NCI-H2029 (cell line): ENCODE data around the gene CEACAM4.
"Not testable (repeated sequence)": the region's sequence is repeated elsewhere in the genome, so short reads cannot be mapped to it uniquely, and the experiment has no call there.

ENCODE experiments used
- DNase-seq: peaks from one replicate; lab custom pipeline; 2025; lab: John Stamatoyannopoulos, UW

The CEACAM4 gene

DNA sequence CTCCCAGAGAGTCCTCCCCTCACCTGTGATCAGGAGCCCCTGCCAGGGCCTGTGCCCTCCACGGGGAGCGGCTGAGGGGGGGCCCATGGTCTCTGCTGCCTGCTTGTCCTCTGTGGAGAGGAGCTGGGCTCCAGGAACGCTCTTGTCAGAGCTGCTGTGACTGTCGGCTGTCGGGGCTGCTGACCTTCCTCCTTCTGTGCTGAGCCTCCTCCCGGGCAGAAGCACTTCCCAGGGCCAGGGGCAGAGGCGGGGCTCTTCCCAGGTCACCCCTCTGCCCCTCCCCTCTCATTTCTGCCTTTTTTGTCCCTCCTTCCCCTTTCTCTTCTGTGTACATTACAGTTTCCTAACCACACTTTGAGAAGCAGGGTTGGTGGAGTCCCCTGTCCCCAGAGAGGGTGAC, at the start of gene CEACAM4:
Gene CEACAM4, minus strand, starts transcription at position 198 of the 400 bp plus-strand sequence. Its CDS starts 111 bp downstream, at position 87.
- no peak for DNase-seq

DNA sequence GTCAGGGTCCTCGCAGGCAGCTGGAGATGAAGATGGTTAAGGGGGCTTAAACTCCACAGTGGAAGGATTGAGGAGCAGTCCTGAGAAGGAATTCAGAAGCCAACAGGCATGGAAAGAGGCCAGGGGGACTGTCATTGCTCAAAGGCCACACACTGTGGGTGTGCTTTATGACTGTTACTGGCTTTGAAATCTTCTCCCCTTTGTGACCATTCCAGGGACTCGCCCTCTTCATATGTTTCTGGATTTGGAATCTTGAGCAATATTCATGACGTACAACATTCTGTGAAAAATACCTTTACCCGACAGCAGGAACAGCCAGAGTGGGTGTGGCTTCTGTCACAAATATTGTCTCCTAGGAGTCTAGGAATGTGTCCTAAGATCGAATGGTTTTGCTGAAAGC, 44.6 kb upstream of the CEACAM4 start:
- DNase-seq, result no peak

DNA sequence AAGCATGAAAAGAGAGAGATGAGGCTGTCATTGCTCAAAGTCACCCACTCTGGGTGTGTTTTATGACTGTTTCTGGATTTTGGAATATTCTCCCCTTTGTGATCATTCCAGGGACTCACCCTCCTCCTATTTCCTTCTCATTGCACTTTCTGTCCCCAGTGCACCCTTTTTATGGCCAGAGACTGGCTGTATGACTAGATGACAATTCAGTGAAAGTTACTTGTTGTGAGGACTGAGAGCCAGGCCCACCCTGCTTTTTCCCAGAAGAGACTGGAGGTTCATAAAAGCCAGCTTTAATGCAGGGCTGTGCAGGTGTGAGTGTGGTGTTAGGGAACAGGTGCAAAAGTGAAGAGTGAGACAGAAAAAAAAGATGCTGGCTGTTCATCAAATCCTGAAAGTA, 43.9 kb upstream of the CEACAM4 start:
- no peak for DNase-seq

DNA sequence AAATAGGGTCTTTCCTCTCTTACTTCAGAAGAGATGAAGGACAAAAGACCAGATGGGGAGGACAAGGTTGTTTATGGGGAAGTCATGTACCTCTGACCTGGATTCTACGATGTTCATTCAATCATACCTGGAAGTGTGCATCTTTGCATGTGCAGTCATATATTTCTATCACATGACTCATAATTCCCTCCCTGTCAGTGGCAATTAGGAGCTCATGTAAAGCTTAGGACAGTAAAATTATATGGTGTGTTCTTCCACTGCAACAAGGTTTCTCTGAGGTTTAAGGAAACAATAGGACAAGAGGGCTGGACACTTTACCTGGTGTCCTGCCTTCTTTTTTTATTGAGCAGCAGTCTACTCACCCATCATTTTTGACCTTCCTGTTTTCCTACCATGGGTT, 41.4 kb upstream of the CEACAM4 start:
- no peak for DNase-seq

DNA sequence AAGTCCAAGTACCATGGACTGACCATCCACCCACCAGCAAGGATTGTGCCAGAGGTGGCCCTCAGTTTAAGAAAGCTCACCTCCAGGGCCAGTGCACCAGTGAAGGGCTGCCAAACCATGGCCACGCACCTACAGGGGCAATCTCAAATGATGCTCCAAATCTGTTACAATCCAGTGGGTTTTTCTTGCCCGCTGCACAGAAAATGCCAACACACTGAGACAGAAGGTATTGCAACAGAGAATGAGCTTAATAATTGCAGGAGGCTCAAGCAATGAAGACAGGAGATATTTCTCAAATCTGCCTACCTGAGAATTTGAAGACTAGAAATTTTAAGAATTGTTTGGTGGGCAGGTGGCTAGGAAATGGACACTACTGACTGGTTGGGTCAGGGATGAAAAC, 39.2 kb upstream of the CEACAM4 start:
- no peak for DNase-seq

DNA sequence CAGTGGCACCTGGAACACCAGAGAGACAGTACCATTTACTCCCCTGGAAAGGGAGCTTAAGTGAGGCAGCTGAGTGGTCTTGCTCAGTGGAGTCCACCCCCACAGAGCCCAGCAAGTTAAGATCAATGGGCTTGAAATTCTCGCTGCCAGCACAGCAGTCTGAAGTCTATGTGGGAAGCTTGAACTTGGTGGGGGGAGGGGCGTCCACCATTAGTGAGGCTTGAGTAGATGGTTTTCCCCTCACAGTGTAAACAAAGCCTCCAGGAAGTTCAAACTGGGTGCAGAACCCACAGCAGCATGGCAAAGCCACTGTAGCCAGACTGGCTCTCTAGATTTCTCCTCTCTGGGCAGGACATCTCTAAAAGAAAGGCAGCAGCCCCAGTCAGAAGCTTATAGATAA, 30.3 kb upstream of the CEACAM4 start:
- DNase-seq, result peak; percentile 19

DNA sequence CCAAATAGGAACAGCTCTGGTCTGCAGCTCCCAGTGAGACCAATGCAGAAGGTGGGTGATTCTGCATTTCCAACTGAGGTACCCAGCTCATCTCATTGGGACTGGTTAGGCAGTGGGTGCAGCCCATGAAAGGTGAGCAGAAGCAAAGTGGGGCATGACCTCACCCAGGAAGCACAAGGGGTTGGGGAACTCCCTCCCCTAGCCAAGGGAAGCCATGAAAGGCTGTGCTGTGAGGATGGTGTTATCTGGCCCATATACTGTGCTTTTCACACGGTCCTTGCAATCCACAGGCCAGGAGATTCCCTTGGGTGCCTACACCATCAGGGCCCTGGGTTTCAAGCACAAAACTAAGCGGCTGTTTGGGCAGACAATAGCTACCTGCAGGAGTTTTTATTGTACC, 29.9 kb upstream of the CEACAM4 start:
- not testable (repeated sequence) for DNase-seq

DNA sequence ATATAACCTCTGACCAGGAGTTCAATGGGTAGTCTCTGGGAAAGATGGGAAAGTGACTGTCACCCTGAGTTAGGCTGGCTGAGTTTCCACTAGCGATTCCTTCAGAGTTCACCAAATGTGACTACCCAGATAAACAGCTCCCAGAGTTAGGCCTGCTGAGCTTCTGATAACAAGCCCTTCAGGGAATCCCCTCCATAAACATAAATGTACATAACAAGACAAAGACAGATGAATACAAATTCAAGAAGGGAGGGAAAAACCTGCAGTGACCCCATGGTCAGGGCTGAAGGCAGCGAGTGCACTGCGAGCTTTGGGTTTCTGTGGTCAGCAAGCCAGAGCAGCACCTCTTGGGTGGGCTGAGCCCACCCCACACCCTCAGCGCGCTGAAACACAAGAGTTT, 25.4 kb upstream of the CEACAM4 start:
- no peak for DNase-seq

DNA sequence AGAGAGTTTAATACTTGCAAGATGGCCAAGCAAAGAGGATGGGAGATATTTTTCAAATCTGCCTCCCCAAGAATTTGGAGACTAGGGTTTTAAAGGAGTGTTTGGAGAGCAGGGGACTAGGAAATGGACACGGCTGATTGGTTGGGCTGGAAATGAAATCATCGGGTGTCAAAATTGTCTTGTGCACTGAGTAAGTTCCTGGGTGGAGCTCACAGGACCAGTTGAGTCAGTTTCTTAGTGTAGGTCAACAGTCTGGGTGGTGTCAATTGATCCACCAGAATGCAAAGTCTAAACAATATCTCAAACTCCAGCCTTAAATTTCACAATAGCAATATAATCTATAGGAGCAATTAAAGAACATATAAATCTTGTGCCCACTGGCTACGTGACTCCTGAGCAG, 23.0 kb upstream of the CEACAM4 start:
- DNase-seq, result no peak

DNA sequence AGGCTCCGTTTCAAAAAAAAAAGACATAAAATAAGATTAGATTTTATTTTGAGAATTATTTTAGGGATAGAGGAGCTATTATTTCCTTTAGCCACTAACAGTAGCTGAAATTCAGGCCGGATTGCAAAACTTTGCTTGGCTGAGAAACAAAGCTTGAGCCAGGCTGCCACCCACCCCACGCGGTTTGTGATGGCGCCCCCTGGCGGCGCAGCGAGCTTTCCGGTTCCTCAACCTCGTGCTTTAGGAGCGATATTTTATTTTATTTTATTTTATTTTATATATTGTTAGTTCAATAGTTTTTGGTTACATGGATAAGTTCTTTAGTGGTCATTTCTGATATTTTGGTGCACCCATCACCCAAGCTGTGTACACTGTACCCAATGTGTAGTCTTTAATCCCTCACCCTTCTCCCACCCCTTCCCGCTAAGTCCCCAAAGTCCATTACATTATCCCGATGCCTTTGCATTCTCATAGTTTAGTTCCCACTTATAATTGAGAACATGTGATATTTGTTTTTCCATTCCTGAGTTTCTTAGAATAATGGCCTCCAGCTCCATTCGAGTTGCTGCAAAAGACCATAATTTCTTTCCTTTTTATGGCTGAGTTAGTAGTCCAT, 19.8 kb upstream of the CEACAM4 start:
- no peak for DNase-seq

DNA sequence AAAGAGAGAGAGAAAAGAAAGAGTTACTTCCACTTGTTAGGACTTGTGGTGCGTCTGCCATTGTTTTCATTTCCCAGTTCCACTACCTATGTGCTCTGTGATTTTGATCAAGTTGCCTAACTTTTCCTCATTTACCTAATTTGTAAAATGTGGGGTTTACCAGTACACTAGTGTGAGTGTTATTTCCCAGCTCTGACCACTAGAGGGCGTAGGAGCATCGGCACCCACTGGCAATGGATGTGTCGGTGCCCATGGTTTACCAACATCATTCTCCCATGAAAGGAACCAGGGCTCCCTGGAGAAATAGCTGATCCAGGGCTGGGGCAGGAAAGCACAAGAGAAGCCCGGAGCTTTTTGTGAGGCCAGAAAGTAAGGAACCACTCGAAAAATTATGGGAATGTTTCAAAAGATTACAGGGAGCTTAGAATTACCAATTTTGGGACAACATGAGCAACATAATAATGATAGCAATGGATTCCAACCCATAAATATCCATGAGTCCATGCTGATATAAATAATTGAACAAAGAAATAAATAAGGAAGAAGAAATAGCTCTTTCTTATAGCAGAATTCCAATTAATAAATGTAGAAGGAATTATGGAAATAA, 15.1 kb upstream of the CEACAM4 start:
- peak; percentile 40 for DNase-seq

DNA sequence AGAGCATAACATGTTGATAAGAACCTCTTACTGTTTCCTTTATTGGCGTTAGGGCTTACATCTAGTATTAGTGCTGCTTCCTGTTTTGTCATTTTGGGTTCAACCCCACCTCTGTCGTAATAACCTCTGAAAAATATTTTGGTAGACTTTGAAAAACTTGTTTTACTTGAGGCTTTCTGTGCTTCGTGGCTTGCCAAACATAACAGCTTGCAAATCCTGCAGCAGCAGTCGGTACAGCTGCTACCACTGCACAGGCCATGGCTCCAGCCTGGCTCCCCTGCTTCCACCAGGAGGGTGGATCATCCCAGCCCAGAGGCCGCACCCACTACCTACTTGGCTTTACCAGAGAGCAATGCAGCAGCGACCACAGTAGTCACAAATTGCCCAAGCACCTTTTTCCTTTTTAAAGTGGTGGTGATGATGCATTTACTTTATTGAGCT, 11.8 kb upstream of the CEACAM4 start:
- no peak for DNase-seq

DNA sequence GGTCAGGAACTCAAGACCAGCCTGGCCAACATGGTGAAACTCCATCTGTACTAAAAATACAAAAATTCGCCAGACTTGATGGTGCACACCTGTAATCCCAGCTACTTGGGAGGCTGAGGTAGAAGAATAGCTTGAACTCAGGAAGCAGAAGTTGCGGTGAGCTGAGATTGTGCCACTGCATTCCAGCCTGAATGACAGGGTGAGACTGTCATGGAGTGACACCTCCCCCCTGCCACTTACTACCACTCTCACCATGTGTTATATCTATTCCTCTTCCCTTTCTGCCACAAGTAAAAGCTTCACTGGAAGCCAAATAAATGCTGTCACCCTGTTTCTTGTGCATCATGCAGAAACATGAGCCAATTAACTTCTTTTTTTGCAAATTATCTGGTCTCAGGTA, 10.6 kb upstream of the CEACAM4 start:
- DNase-seq, result no peak

DNA sequence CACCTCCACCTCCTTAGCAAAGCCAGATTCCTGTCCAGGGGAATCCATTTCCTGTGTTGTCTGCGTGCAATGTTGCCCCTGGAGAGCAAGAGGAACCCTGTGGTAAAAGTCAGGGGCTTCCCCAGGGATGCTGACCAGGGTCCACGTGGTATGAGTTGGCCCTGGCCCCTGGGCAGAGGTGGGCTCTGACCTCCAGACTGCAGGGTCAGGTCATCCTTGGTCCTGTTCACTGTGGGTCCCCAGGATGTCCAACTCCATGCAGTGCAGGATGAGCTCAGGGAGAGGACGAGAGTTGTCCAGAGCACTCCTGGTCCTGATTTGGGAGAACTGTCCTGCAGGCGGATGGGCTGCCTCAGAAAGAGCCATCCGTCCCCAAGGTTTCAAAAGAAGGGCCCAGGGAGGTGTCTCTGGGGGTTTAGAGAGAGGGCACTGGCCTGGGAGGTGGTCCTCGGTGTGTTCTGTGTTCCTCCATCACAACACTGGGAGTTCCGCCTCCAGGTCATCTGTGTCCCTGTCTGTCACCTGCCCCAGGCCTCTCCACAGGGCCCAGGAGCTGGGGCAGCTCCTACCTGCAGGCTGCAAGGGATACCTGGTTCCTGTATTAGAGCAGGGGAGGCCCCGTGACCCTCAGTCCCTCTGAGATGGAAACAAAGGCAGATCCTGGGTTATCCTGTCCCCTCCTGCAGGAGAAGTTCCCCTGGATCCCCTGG, 1.2 kb upstream of the CEACAM4 start:
- no peak for DNase-seq

DNA sequence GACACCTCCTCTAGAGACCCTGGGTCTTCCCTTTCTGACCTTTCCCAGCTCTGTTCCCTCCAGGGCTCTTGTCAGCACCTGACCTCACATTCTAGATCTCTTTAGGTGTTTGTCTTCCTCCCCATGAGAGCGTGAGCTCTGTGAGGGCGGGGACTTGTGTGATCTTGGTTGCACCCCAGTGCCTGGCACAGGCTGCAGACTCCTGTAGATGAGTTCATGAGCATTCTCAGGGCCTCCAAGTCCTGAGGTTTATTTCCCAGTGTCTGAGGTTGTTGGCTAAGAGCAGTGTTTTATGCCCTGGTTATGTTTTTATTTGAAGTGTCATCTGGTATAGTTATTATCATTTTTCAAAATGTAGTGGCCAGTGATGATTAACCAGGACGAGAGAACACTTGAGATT, 596 bp downstream of the CEACAM4 start:
- DNase-seq, result no peak

DNA sequence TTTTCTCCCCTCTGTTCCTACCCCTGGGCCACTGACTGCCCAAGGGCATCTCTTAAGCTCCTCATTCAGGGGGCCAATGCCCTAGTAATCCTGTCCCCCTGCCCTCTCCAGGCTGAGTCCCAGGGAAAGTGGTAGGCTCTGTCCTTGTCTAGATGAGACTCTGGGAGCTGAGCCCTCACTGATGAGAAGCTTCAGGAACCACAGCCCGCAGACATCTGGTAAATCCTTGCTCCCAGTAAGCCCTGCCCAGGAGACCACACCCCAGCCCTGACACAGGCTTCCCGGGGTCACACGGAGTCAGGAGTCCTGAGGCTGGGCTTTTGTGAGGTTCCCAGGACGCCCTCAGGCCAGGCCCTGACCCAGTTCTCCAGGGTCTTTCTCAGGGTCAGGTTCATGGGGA, 1.9 kb downstream of the CEACAM4 start:
- no peak for DNase-seq

DNA sequence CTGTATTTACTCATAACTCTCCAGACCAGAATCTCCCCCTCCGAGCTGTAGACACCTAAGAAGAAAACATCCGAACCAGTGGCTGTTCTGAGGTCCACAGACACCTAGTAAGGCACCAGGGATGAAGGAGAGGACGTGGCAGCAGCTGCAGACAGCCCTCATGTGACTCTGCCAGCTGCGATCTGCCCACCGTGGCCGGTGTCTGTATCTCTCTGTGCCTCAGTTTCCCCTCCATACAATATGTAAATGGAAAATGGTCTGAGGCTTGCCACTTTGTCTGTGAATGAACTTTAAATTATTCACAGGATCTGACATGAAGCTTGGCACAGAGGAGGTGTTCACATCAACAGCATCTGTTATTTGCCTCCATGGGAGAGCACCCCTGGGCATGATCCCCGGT, 2.4 kb downstream of the CEACAM4 start:
- DNase-seq, result no peak

DNA sequence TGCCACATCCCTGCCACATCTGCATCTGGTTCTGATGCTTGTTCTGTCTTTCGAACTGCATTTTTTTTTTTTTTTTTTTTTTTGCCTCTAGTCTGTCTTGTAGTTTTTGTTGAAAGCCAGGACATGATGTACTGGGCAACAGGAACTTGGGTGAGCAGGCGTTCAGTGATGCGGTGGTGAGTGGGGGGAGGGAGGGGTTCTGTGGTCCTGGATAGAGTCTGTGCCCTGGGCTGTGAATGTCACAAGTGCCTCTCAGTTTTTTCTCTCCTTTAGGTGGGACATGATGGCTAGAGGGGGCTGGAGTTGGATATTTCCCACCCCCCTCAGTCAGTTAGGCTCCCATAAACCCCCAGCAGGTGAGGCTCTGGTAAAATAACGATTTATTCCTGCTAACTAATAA, 3.5 kb downstream of the CEACAM4 start:
- DNase-seq, result no peak

DNA sequence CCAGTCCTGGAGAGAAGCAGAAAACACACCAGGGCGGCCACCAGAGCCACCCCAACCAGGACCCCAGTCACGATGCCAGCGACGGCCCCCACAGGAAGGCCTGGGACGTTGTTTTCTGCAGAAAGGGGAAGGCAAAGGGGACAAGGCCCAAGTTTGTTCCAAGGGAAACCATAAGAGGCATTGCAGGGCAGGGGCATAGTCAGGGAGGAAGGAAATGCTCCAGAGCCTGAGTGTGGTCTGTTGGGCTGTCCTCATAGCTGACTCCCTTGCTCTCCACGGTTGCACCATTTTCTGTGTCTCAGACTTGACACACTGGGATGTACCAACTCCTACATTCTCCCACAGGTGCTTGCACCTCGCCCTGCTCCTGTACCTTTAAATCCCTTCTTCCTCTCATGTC, 5.2 kb downstream of the CEACAM4 start:
- no peak for DNase-seq

DNA sequence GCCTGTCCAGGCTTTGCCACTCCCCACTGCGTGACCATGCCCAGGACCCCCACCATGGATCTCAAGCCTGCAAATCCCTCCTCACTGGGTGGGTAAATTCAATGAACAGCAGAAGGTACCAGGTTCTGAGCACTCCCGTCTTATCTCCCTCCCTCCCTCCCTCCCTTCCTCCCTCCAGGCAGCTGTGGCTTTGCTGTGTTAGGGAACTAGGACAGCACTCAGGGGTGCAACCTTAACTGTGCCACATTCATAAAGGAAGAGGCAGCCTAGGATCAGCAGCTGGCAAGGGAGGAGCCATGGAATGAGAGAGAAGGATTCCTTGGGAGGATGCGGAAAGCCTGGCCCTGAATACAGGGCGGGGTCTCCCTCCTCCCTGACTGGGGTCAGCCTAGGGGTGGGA, 5.6 kb downstream of the CEACAM4 start:
- no peak for DNase-seq

DNA sequence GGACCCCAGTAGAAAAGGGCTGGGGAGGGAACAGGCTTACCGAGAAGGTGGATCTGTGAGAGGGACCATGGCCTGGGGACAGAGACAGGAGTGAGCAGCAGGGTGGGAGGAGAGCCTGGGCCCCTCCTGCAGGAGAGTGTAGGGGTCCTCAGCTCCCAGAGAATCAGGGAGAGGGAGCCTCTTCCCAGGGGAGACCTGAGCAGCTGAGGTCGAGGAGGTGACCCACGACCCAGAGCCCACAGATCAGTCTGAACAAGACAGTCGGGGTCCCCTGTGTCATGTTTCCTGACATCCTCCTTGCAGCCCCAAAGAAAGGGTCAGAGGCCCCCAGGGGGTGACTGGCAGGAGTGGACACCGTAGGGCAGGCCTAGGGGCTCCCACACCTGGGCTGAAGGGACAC, 6.7 kb downstream of the CEACAM4 start:
- no peak for DNase-seq

DNA sequence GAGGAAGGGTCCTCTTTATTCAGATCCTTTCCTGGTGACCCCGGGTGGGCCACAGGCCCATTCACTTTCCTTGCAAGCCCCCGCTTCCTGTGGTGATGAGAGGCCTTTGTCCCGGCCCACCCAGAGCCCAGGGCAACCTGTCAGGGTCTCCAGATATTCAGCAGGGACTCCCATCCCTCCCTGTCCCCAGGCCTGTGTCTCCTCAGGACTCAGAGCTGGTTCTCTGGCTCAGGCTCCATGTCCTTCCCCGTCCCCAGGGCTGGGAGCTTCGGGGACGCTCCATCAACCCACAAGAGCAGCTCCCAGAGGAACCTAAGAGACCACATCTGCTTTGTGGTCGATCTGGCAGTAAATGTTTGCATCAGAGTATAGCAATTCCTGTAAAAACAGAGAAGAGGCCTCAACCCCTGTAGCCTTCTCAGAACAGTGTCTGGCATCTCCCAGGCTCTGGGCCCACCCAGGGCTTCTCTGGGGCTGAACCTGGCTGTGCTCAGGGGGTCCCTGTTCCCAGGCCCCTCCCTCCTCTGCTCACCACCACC, 7.8 kb downstream of the CEACAM4 start:
- no peak for DNase-seq
